A673 (cell line): ENCODE measurements around the gene NCCRP1.

Experiments used
- CTCF ChIP-seq: fragments of 300-800, 200-600 bp; sonication (generic); conservative IDR thresholded peaks from 2 replicates; pipeline ENCODE4 v1.5.1; 2017; ENCODE audit warnings: low read depth, mild to moderate bottlenecking, antibody characterized with exemption, low read length, moderate library complexity, mixed read lengths
- EZH2 ChIP-seq: fragments of 200-600 bp; sonication (generic); IDR thresholded peaks from 2 replicates; pipeline ENCODE4 v1.6.1; 2017; ENCODE audit warnings: borderline replicate concordance, low read depth, mild to moderate bottlenecking, mixed read lengths, antibody characterized with exemption, low read length; ENCODE audit not compliant: poor library complexity, severe bottlenecking

GRCh38 chr19:39169143-39169810, 27.5 kb upstream of the NCCRP1 start:
- TF ChIP-seq CTCF (no peak), EZH2 (no peak)
